Measurements from ENCODE around the gene SIM2. TPM values are rescaled to one million over a fixed set of nuclear protein-coding genes. Genes with fewer than 3 reads are reported as not detected.

The SIM2 gene
- total RNA-seq, 2 experiments from 2014 or later = not detected

GRCh38 chr21:36761685-36762084, 62.8 kb downstream of the SIM2 start:
- Histone ChIP-seq H3K4me2 (ENCODE audit: low read length) (no peak overlapping the region), H3K9me2 (ENCODE audit: insufficient read depth, low read length) (no peaks in the 10 kb centered on the region), H3K4me1 (ENCODE audit: insufficient read depth, low read length, poor library complexity, severe bottlenecking) (no peaks in the 10 kb centered on the region), H2AFZ (ENCODE audit: low read length) (no peak overlapping the region), H3K9me3 (ENCODE audit: low read length) (no peaks in the 10 kb centered on the region), H3K27ac (ENCODE audit: low read depth, low read length, poor library complexity, severe bottlenecking) (no peak overlapping the region), H3K79me2 (ENCODE audit: insufficient read depth, low read depth, low read length) (no peaks in the 10 kb centered on the region), H3K36me3 (ENCODE audit: insufficient read depth, low read length) (no peaks in the 10 kb centered on the region), H4K20me1 (ENCODE audit: insufficient read depth, low read length) (no peaks in the 10 kb centered on the region), H3K4me3 (ENCODE audit: low read depth, low read length, poor library complexity, severe bottlenecking) (no peak overlapping the region)
- ChIA-PET POLR2A (interaction anchor here (0.7 to 1.6 kb wide), 2 partner anchors 9 to 10 kb away, joined by 3 to 7 read pairs; no protein-coding TSS in a partner anchor), CTCF (ENCODE audit: unreplicated experiment) (no interaction called here)
- no TSS peak for BruUV-seq (replicated peaks)
- no peak for DNase-seq (ENCODE audit: low spot score)
- intact Hi-C loops (cut with micrococcal nuclease; ENCODE audit: unreplicated experiment) = no loop called here
- no peak for TF ChIP-seq EZH2phosphoT487 (IDR thresholded peaks at IDR 0.05; ENCODE audit: borderline replicate concordance, low read depth, low read length)
- TF ChIP-seq, protein P1, sequence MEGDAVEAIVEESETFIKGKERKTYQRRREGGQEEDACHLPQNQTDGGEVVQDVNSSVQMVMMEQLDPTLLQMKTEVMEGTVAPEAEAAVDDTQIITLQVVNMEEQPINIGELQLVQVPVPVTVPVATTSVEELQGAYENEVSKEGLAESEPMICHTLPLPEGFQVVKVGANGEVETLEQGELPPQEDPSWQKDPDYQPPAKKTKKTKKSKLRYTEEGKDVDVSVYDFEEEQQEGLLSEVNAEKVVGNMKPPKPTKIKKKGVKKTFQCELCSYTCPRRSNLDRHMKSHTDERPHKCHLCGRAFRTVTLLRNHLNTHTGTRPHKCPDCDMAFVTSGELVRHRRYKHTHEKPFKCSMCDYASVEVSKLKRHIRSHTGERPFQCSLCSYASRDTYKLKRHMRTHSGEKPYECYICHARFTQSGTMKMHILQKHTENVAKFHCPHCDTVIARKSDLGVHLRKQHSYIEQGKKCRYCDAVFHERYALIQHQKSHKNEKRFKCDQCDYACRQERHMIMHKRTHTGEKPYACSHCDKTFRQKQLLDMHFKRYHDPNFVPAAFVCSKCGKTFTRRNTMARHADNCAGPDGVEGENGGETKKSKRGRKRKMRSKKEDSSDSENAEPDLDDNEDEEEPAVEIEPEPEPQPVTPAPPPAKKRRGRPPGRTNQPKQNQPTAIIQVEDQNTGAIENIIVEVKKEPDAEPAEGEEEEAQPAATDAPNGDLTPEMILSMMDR (conservative IDR thresholded peaks at IDR 0.05; ENCODE audit: low read length) = no peak

DNA sequence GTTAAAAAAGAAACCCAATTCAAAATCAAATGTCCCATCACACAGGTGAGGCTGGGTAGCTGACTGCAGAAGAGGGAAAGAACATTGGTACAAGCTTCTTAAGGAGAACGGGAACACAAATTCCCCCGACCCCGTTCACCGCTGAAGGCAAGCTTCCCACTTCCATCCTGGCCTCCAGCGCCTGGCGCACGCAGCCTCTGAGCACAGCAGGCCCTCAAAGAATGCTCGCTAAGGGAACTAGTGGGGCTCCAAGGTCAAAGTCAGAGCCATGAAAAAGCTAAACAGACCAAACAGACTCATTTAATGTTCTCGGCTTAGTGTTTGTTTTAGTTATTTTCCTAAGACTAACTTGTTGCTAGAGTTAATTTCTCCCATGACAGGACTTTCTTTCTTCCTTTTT, 63.7 kb downstream of the SIM2 start:
- H3K4me3 ChIP-seq (ENCODE audit: low read depth, low read length, poor library complexity, severe bottlenecking) = no peak overlapping the region
- no peaks in the 10 kb centered on the region for H3K4me1 ChIP-seq (ENCODE audit: insufficient read depth, low read length, poor library complexity, severe bottlenecking)
- H3K9me3 ChIP-seq (ENCODE audit: low read length) = no peaks in the 10 kb centered on the region
- no peaks in the 10 kb centered on the region for H3K36me3 ChIP-seq (ENCODE audit: insufficient read depth, low read length)
- ChIA-PET POLR2A (no interaction called here), CTCF (ENCODE audit: unreplicated experiment) (no interaction called here)
- H3K4me2 ChIP-seq (ENCODE audit: low read length) = no peak overlapping the region
- no peak for DNase-seq (ENCODE audit: low spot score)
- no peaks in the 10 kb centered on the region for H4K20me1 ChIP-seq (ENCODE audit: insufficient read depth, low read length)
- TF ChIP-seq EZH2phosphoT487 (IDR thresholded peaks at IDR 0.05; ENCODE audit: borderline replicate concordance, low read depth, low read length) = no peak
- TF ChIP-seq, protein P1 (conservative IDR thresholded peaks at IDR 0.05; ENCODE audit: low read length) = no peak
- no TSS peak for BruUV-seq (replicated peaks)
- intact Hi-C loops (cut with micrococcal nuclease; ENCODE audit: unreplicated experiment) = no loop called here
- no peak overlapping the region for H3K27ac ChIP-seq (ENCODE audit: low read depth, low read length, poor library complexity, severe bottlenecking)
- no peaks in the 10 kb centered on the region for H3K79me2 ChIP-seq (ENCODE audit: insufficient read depth, low read depth, low read length)
- no peaks in the 10 kb centered on the region for H3K9me2 ChIP-seq (ENCODE audit: insufficient read depth, low read length)
- no peak overlapping the region for H2AFZ ChIP-seq (ENCODE audit: low read length)

DNA sequence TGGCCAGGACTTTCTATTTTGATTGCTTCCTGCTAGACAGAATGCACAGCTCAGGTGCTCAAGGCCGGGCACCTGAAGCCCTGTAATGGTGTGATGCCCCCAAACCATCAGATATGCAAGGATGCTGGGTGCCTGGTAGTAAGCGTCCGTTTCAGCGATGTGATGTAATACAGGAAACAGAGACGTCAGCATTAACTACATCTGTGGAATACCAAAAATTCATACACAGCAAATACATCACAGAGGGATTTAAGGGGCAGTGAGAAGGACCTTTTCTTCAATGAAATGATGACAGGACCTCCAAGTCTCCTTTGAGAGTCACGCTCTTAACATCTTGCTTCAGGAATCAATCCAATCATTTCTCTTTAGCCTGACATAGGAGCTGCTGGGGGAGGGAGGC, 64.4 kb downstream of the SIM2 start:
- no peak for DNase-seq (ENCODE audit: low spot score)
- no peaks in the 10 kb centered on the region for H4K20me1 ChIP-seq (ENCODE audit: insufficient read depth, low read length)
- H3K4me1 ChIP-seq (ENCODE audit: insufficient read depth, low read length, poor library complexity, severe bottlenecking) = no peaks in the 10 kb centered on the region
- intact Hi-C loops (cut with micrococcal nuclease; ENCODE audit: unreplicated experiment) = no loop called here
- POLR2A ChIA-PET = interaction anchor here (1.3 kb wide), 1 partner anchor 8 kb away, joined by 3 read pairs; no protein-coding TSS in a partner anchor
- H2AFZ ChIP-seq (ENCODE audit: low read length) = no peak overlapping the region
- no peaks in the 10 kb centered on the region for H3K36me3 ChIP-seq (ENCODE audit: insufficient read depth, low read length)
- no peak overlapping the region for H3K4me3 ChIP-seq (ENCODE audit: low read depth, low read length, poor library complexity, severe bottlenecking)
- no TSS peak for BruUV-seq (replicated peaks)
- CTCF ChIA-PET (ENCODE audit: unreplicated experiment) = no interaction called here
- no peaks in the 10 kb centered on the region for H3K9me3 ChIP-seq (ENCODE audit: low read length)
- TF ChIP-seq EZH2phosphoT487 (IDR thresholded peaks at IDR 0.05; ENCODE audit: borderline replicate concordance, low read depth, low read length) = no peak
- TF ChIP-seq, protein P1 (conservative IDR thresholded peaks at IDR 0.05; ENCODE audit: low read length) = no peak
- no peak overlapping the region for H3K4me2 ChIP-seq (ENCODE audit: low read length)
- no peaks in the 10 kb centered on the region for H3K9me2 ChIP-seq (ENCODE audit: insufficient read depth, low read length)
- H3K79me2 ChIP-seq (ENCODE audit: insufficient read depth, low read depth, low read length) = no peaks in the 10 kb centered on the region
- H3K27ac ChIP-seq (ENCODE audit: low read depth, low read length, poor library complexity, severe bottlenecking) = no peak overlapping the region

All from OCI-LY7 (cell line).